ENCODE data around the gene DOCK6. TPM values are rescaled to one million over a fixed set of nuclear protein-coding genes. Genes with fewer than 3 reads are reported as not detected.

DOCK6 gene
- total RNA-seq, 2 donors from 2014 or later, result 77.1 to 89.2 TPM

DNA sequence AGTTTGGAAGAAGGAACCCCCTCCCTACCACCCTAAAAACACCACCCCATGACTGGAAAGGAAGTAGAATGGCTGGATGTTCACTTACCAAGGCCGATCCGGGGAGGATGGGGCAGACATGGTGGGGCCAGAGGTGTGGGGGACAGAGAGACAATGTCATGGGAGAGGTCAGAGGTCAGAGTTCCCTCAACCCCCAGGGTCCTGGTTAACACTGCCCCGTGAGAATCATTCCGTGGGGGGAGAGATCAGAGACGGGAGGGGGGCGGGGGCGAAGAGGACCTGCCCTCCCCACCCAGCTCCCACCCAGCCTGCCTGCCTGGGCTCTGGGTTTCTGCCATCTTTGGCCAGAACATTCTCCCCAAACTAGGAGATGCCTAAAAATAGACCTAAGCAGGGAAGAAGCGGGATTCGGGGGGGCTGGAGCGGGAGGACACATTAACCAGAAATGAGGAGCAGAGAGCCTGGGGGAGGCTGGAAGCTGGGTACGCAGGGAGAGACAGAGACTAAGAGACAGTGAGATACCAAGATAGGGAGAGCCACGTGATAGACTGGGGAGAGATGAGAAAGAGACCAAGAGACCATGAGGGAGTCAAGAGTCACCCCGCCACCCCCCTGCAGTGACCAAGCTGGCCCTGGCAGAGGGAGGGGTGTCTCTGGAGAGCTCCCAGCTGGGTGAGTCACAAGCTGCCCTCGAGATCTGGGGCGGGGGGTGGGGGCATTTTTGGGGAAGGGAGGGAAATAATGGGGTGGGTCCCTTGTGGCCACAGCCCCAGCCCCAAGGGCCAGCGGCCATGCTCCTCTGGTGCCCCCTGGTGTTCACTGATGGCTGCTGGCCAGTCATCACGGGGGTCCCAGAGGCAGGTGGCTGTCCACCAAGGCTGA, 58.9 kb downstream of the DOCK6 start:
- intact Hi-C loops (cut with DNase I), result loop anchor here (10.0 kb wide), 1 partner anchor 169 kb away; no protein-coding TSS in a partner anchor
- TF ChIP-seq POLR2A (IDR thresholded peaks at IDR 0.05), result no peak
- TF ChIP-seq, protein P1, sequence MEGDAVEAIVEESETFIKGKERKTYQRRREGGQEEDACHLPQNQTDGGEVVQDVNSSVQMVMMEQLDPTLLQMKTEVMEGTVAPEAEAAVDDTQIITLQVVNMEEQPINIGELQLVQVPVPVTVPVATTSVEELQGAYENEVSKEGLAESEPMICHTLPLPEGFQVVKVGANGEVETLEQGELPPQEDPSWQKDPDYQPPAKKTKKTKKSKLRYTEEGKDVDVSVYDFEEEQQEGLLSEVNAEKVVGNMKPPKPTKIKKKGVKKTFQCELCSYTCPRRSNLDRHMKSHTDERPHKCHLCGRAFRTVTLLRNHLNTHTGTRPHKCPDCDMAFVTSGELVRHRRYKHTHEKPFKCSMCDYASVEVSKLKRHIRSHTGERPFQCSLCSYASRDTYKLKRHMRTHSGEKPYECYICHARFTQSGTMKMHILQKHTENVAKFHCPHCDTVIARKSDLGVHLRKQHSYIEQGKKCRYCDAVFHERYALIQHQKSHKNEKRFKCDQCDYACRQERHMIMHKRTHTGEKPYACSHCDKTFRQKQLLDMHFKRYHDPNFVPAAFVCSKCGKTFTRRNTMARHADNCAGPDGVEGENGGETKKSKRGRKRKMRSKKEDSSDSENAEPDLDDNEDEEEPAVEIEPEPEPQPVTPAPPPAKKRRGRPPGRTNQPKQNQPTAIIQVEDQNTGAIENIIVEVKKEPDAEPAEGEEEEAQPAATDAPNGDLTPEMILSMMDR (IDR thresholded peaks at IDR 0.05), result peak; percentile 62 to 85 (median 76)
- Histone ChIP-seq H3K4me3 (no peak overlapping the region), H3K9me3 (no peaks in the 10 kb centered on the region), H3K4me1 (peaks cover 38% of the 10 kb centered on the region), H3K27me3 (no peaks in the 10 kb centered on the region), H3K36me3 (replicated peaks in 1 of 2; ENCODE audit: insufficient read depth in 1 of 2, low read depth in 2 of 2) (no peaks in the 10 kb centered on the region), H3K27ac (peak overlapping the region in 3 of 4 donors; percentile 34 to 61 (median 43))
- DNase-seq, result peak; percentile 60 to 66 (median 62)
- peak; percentile 65 for ATAC-seq
- 52 to 56% methylated on average over 13 to 17 of the region's 17 CpGs for WGBS, 2 donors

DNA sequence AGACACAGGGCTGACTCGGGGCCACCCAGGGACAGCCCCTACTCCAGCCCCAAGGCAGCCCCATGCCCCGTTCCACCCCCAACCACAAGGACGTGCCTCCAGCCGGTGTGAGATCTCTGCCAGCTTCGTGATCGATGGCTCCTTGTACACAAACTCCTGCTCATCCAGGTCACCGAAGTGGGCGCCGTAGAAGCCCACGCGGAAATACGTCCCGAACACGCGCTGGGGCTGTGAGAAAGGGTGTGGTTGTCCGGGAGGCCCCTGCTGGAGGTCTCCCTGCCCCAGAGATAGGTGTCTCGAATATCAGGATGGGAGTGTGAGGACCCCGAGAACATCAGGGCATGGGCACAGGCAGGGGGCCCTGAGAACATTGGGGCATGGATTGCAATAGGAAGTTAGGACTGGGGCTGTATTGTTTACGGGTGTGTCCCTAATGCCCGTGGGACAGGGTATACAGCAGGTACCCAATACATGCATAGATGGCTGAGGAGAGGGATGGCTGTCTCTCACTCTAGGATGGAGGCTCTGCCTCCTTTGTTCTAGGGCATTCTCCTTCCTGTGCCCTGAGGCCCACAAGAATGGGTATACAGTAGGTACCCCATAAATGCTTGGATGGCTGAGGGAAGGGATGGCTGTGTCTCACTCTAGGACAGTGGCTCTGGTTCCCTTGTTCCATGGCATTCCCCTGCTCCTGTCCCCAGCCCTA, 59.7 kb downstream of the DOCK6 start:
- Histone ChIP-seq H3K4me1 (peaks cover 45% of the 10 kb centered on the region), H3K36me3 (replicated peaks in 1 of 2; ENCODE audit: insufficient read depth in 1 of 2, low read depth in 2 of 2) (no peaks in the 10 kb centered on the region), H3K27ac (peak overlapping the region in 3 of 4 donors; percentile 34 to 61 (median 43)), H3K9me3 (no peaks in the 10 kb centered on the region), H3K4me3 (no peak overlapping the region), H3K27me3 (no peaks in the 10 kb centered on the region)
- 87 to 92% methylated on average over 17 to 20 of the region's 20 CpGs for WGBS, 2 donors
- intact Hi-C loops (cut with DNase I), result loop anchor here (10.0 kb wide), 1 partner anchor 168 kb away; no protein-coding TSS in a partner anchor
- DNase-seq (no peak), ATAC-seq (no peak)
- TF ChIP-seq, protein P1 (IDR thresholded peaks at IDR 0.05), result no peak
- TF ChIP-seq POLR2A (IDR thresholded peaks at IDR 0.05), result no peak

DNA sequence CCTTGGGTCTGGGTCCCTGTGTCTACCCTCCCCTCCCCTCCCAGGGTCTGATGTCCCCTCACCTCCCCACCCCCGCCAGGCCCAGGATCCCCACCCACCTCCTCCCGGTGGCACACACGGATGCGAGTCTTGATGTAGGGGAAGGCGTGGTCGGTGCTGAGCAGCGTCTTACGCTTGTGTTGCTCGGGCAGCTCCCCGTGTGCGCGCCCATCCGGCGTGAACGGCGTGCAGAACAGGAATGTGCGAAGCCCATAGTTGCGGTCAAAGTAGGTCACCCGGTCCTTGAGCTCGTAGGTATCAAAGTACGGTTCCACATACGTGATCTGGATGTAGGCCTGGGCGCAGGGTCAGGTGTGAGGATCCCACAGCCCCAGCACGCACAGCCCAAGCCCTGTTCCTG, 60.5 kb downstream of the DOCK6 start:
- H3K4me3 ChIP-seq, result no peak overlapping the region
- TF ChIP-seq POLR2A (IDR thresholded peaks at IDR 0.05), result no peak
- TF ChIP-seq, protein P1 (IDR thresholded peaks at IDR 0.05), result no peak
- WGBS, 2 donors, result 92 to 93% methylated on average over 21 to 22 of the region's 24 CpGs
- ATAC-seq (no peak), DNase-seq (no peak)
- H3K27ac ChIP-seq, result no peak overlapping the region
- no peaks in the 10 kb centered on the region for H3K27me3 ChIP-seq
- intact Hi-C loops (cut with DNase I), result loop anchor here (2.0 to 10.0 kb wide), 2 partner anchors 67 to 167 kb away; no protein-coding TSS in a partner anchor
- H3K36me3 ChIP-seq (replicated peaks in 1 of 2; ENCODE audit: insufficient read depth in 1 of 2, low read depth in 2 of 2), result no peaks in the 10 kb centered on the region
- H3K9me3 ChIP-seq, result no peaks in the 10 kb centered on the region
- peaks cover 48% of the 10 kb centered on the region for H3K4me1 ChIP-seq

DNA sequence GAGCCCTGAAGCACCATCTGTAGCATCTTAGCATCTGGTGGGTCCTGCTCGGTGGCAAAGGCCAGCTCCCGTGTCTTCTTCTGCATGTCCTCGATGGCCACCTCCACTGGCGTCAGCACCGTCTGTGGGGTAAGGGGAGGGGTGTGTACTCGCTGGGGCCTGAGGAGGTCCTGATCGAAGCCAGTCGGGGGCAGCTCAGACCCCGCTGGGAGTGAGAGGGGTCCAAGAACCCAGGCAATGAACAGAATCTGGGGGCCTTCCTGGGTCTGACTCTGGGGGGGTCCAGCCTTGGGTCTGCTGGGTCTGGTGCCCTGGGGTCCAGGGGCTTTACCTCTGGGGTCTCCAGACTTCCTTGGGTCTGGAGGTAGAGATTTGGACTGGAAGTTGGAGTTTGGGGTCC, 61.4 kb downstream of the DOCK6 start:
- Histone ChIP-seq H3K27ac (no peak overlapping the region), H3K4me1 (peaks cover 54% of the 10 kb centered on the region), H3K36me3 (replicated peaks in 1 of 2; ENCODE audit: insufficient read depth in 1 of 2, low read depth in 2 of 2) (no peaks in the 10 kb centered on the region), H3K9me3 (no peaks in the 10 kb centered on the region), H3K27me3 (no peaks in the 10 kb centered on the region), H3K4me3 (no peak overlapping the region)
- WGBS, 2 donors, result 84 to 91% methylated on average over 8 to 9 of the region's 9 CpGs
- TF ChIP-seq, protein P1 (IDR thresholded peaks at IDR 0.05), result no peak
- TF ChIP-seq POLR2A (IDR thresholded peaks at IDR 0.05), result no peak
- ATAC-seq (no peak), DNase-seq (no peak)
- intact Hi-C loops (cut with DNase I), result loop anchor here (2.0 to 10.0 kb wide), 2 partner anchors 66 to 166 kb away; no protein-coding TSS in a partner anchor
